K562 (cell line): ENCODE results near the gene CNPY4. TPM values are rescaled to one million over a fixed set of nuclear protein-coding genes. Genes with fewer than 3 reads are reported as not detected.

Source experiments
- AFF1 ChIP-seq, 2 experiments: fragments of 450-650 bp; IDR thresholded peaks; 2 replicates each; pipeline ENCODE4 v1.6.1; 2018; ENCODE audit warnings: mild to moderate bottlenecking in 2 of 2, low read depth in 1 of 2; ENCODE audit not compliant: partially characterized antibody in 2 of 2
- CCNT2 ChIP-seq: IDR thresholded peaks from 2 replicates; pipeline ENCODE4 v1.6.1; 2011; ENCODE audit warnings: borderline replicate concordance, low read depth, mild to moderate bottlenecking, moderate library complexity, mixed read lengths, low read length; ENCODE audit not compliant: insufficient read length; ENCODE audit errors: extremely low read depth
- CREB1 ChIP-seq, 2 experiments: sonication (generic) in 1 of 2; formaldehyde crosslinking in 1 of 2; IDR thresholded peaks; 2 replicates each; pipeline versions ENCODE4 v1.6.1 to v1.8.0; 2012 to 2022; ENCODE audit warnings: inconsistent platforms in 1 of 2, mild to moderate bottlenecking in 1 of 2, missing genetic modification reagents in 1 of 2, moderate library complexity in 1 of 2
- ELK1 ChIP-seq: sonication (generic); formaldehyde crosslinking; IDR thresholded peaks from 2 replicates; pipeline ENCODE4 v1.8.1; 2022; ENCODE audit warnings: missing genetic modification reagents
- HDAC1 ChIP-seq, 2 experiments: fragments of 450-650 bp; IDR thresholded peaks; 2 replicates each; pipeline ENCODE4 v1.6.1; 2016 to 2017; ENCODE audit warnings: inconsistent platforms in 1 of 2, mild to moderate bottlenecking in 1 of 2, moderate library complexity in 1 of 2
- NR3C1 ChIP-seq: sonication (generic); formaldehyde crosslinking; IDR thresholded peaks from 2 replicates; pipeline ENCODE4 v1.8.1; 2022; ENCODE audit warnings: missing genetic modification reagents
- RBM22 ChIP-seq: fragments of 200-400 bp; formaldehyde crosslinking; IDR thresholded peaks from 2 replicates; pipeline ENCODE4 v1.6.1; 2018; ENCODE audit warnings: low read length, low read depth; ENCODE audit not compliant: poor library complexity, severe bottlenecking
- TAF7 ChIP-seq: fragments of 450-650 bp; IDR thresholded peaks from 2 replicates; pipeline ENCODE4 v1.6.1; 2016; ENCODE audit warnings: missing genetic modification characterization, missing compliant biosample characterization
- ZBTB33 ChIP-seq: sonication (generic); formaldehyde crosslinking; IDR thresholded peaks from 2 replicates; pipeline ENCODE4 v1.8.1; 2023; ENCODE audit warnings: mild to moderate bottlenecking, missing genetic modification reagents
- ZNF197 ChIP-seq: fragments of 200-800 bp; sonication (Bioruptor generic); IDR thresholded peaks from 2 replicates; pipeline ENCODE4 v1.6.1; 2016; ENCODE audit warnings: low read depth, missing genetic modification characterization, missing compliant biosample characterization
- ZNF449 ChIP-seq: fragments of 250-450 bp; sonication (Bioruptor Pico); IDR thresholded peaks from 2 replicates; pipeline ENCODE4 v1.8.0; 2022; ENCODE audit warnings: moderate library complexity, mild to moderate bottlenecking, inconsistent platforms
- polyA plus RNA-seq, 8 experiments: library from polyadenylated mRNA; depleted of rRNA in 4 of 8; stranded (reverse) in 5 of 8; unstranded in 3 of 8; fragments of >200 nt; fragmentation: Nextera tagmentation in 2 of 8; fragmentation: Illumina TruSeq in 1 of 8; extraction: Ambion mirVana in 2 of 8; extraction: Trizol in 1 of 8; gene quantifications; 2 replicates each; pipeline versions ENCODE4 v1.2.1 to v1.2.3, GENCODE V29; 2011 to 2014; ENCODE audit warnings: inconsistent platforms in 1 of 8, missing spikeins in 1 of 8
- total RNA-seq, 7 experiments: library from RNA; depleted of rRNA in 6 of 7; stranded (reverse); fragments of >200 nt in 6 of 7; fragmentation: Illumina TruSeq in 2 of 7; extraction: Trizol in 2 of 7; gene quantifications; 2 replicates each; pipeline versions ENCODE4 v1.2.1 to v1.2.3, GENCODE V29; 2011 to 2021; ENCODE audit warnings: low replicate concordance in 1 of 7

Gene CNPY4
- total and polyA plus RNA-seq, 9 of the 15 experiments (the other 6 are each of a cell fraction or from before 2014, with no cell fraction given): 1.9 to 11.2 (median 7.0) TPM

GRCh38 chr7:100101016-100101862, 18.2 kb upstream of the CNPY4 start, which contains the start of the genes AP4M1 and MCM7 (continued):
- TF ChIP-seq ZNF449 (CRISPR knock-in tag) (no peak), CCNT2 (peak; percentile 76), ELK1 (CRISPR knock-in tag) (no peak), ZBTB33 (CRISPR knock-in tag) (peak; percentile 61; the same call in 1 of the 2 replicates), RBM22 (peak; percentile 60), TAF7 (peak; percentile 88), ZNF197 (no peak), AFF1 (IDR thresholded peaks at IDR 0.05; ENCODE audit: low read depth in 1 of 2, partially characterized antibody in 2 of 2) (no peak), CREB1 (IDR thresholded peaks at IDR 0.05) (peak; percentile 43), CREB1 (CRISPR knock-in tag; IDR thresholded peaks at IDR 0.05) (peak; percentile 82), NR3C1 (CRISPR knock-in tag) (peak; percentile 78; the same call in 1 of the 2 replicates), HDAC1 (IDR thresholded peaks at IDR 0.05) (peak; percentile 13 to 96; a peak in 3 of 4 replicates)
